Stimulated activated CD4-positive, alpha-beta T cell treated with anti-CD3 and anti-CD28 coated beads, Interleukin-12 subunit alpha, Interleukin-12 subunit beta, amount 100 ng/mL, for 24 hours (primary cell): ENCODE measurements around the gene GPSM1.

Source experiments
- DNase-seq, 2 experiments: peaks; one replicate each; pipeline ENCODE4 v3.0.0-alpha.2; 2020; ENCODE audit warnings: low read depth in 2 of 2

Gene GPSM1, protein sequence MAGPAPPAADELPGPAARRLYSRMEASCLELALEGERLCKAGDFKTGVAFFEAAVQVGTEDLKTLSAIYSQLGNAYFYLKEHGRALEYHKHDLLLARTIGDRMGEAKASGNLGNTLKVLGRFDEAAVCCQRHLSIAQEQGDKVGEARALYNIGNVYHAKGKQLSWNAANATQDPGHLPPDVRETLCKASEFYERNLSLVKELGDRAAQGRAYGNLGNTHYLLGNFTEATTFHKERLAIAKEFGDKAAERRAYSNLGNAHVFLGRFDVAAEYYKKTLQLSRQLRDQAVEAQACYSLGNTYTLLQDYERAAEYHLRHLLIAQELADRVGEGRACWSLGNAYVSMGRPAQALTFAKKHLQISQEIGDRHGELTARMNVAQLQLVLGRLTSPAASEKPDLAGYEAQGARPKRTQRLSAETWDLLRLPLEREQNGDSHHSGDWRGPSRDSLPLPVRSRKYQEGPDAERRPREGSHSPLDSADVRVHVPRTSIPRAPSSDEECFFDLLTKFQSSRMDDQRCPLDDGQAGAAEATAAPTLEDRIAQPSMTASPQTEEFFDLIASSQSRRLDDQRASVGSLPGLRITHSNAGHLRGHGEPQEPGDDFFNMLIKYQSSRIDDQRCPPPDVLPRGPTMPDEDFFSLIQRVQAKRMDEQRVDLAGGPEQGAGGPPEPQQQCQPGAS

GRCh38 chr9:136327304-136327974, at the start of gene GPSM1:
Gene GPSM1, plus strand, starts transcription at chr9:136327539. Its CDS starts 157 bp downstream, at chr9:136327696.
- DNase-seq: peak in 1 of 2 experiments; percentile 28

- no peak for DNase-seq
Observed at GRCh38 chr9:136277746-136278145, 49.6 kb upstream of the GPSM1 start.

- DNase-seq: no peak
Observed at GRCh38 chr9:136278221-136278620, 49.1 kb upstream of the GPSM1 start.

DNA sequence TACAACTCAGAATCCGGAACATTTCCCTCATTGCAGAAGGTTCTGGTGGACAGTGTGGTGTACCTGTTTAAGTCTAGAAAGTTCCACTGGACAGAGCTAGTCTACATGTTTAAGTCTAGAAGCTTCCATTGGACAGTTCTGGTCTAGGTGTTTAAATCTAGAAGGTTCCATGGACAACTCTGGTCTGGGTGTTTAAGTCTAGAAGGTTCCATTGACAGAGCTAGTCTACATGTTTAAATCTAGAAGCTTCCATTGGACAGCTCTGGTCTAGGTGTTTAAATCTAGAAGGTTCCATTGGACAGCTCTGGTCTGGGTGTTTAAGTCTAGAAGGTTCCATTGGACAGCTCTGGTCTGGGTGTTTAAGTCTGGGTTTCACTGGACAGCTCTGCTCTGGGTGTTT, 48.4 kb upstream of the GPSM1 start:
- DNase-seq: no peak

GRCh38 chr9:136279471-136279870, 47.9 kb upstream of the GPSM1 start:
- no peak for DNase-seq

DNA sequence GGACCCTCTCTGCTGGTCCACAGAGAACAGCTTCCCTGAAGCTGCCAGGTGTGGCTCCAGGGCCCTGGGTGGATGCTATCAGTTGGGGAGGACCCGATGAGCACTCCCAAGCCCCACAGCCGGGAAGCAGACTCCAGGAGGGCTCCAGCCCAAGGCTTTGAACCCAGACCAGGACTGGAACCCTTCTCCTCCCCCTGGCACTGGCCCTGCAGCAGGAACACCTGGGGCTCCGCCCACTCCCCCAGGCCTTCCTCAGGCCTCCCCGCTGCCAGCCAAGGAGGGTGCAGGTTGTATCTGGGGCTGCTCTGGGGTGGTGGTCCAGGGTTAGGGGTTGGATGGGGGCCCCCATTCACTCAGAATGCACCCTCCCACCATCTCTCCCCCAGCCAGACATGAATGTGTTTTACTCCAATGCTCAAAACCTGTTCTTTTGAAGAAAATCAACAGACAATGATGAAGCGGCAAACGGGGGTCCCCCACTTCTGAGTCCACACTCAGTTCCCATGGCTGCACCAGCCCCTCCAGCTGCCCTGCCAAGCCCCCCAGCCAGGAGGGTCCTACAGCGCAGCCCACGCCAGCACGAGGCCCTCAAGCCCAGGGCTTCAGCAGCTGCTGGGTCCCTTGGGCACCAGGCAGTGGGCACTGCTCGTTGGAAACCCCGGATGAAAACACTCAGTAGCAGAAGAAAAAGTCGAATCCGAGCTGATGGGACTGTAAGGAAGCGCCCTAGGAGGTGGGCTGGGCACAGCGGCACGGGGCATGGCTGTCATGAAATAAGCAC, 46.6 kb upstream of the GPSM1 start:
- no peak for DNase-seq

- DNase-seq: no peak
Observed at GRCh38 chr9:136281421-136282271, 45.7 kb upstream of the GPSM1 start.

DNA sequence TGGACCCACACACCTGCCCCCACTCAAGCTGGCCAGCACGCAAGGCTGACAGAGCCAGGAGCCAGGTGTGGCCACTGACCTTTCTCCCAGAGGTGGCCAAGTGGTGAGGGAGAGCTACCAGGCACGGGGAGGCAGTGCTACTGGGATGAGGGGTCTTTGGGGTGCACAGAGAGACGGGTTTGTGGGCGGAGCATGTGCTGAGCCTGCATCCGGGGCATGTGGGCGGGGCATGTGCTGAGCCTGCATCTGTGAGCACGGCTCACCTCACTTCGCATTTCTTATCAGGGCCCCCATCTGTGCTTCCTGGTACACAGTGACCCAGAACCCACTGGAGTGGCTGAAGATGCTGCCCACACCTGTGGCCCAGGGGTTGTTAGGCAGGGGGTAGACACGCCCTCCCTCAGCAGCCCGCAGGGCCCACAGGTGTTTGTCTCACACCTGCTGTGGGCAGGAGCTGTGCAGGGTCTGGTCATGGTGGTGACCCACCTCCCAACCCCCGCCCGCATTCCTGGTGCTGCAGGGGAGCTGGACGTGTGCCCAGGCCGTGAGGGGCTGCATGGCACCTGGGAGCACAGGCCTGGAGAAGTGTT, 45.0 kb upstream of the GPSM1 start:
- DNase-seq: no peak

DNA sequence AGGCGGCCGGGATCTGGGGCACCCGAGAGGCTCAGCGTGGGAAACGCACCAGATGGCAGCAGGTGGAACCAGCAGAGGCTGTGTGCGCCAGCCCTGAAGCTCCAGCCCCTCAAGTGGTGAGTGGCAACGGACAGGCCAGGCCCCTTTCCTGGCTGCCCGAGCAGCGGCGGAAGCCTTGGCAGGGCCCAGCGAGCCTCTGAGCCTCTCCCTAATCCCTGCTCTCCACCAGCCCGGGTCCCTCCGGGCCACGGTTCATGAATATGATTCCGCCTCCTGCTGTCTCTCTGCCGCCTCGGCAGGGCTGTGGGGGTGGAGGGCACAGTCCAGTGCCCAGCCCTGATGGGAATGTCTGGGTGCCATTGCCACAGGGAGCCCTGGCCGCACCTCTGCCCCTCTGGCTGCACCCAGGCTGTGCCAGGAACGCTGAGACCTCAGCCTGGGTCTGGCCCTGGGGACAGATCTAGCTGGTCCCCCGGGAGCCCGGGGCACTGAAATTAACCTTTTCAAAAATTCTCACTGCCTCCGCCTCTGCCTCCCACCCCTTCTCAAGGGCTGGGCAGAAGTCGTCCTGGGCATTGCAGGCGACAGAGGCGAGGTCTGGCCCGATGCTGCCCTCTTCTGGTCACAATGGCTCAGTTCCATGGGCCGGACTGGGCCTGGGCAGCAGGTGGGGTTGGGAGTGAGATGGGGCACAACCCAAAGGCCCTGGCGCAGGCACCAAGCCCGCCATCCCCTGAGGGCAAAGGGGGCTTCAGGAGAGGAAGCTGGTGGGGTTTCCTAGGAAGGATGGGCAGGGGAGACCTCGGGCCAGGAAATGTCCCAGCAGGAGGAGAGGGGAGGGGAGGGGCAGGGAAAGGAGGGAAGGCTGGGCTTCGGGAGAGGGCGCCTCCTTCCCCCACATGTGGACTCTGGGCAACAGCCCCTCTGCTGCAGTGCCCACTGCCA, 43.8 kb upstream of the GPSM1 start:
- DNase-seq: peak; percentile 55 to 69

- DNase-seq: no peak
Observed at GRCh38 chr9:136284311-136284710, 43.0 kb upstream of the GPSM1 start.

- no peak for DNase-seq
Observed at GRCh38 chr9:136284951-136285350, 42.4 kb upstream of the GPSM1 start.

DNA sequence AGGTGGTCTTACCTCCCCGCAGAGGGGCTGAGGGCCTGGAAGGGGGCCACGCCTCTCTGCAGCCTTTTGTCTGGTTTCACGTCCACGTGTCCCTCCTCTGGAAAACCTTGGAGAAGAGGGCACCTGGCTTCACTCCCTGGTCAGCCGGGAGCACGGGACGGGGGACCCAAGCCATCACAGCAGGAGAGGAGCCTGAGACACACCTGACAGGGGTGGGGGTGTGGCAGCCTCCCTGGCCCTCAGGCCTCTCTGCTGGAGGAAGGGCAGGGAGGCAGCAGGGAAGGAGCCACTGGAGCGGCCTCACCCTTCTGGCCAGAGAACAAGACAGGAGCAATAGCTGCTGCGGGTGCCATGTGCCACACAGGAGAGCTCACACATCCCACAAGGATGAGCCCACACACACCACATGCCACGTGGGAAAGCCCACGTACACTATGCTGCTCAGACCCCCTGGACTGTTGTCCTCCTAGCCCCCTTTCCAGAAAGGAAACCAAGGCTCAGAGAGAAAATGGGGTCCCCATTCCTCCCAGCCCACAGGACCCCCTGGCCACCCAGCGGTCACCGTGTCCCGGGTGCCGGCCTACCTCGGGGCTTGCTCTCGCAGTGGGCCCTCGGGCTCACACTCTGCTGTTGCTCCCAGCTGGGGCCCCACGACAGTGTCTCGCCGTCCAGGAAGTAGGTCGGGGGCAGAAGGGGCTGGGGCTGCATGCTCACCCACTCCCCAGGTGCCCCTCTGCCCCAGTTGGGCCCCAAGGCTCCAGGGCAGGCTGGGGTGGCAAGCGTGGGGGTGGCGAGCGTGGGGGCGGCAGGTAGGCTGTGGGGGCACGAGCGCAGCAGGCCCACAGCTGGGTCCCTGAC, 41.6 kb upstream of the GPSM1 start:
- DNase-seq: no peak

- no peak for DNase-seq
Observed at GRCh38 chr9:136286359-136286986, 40.9 kb upstream of the GPSM1 start.

DNA sequence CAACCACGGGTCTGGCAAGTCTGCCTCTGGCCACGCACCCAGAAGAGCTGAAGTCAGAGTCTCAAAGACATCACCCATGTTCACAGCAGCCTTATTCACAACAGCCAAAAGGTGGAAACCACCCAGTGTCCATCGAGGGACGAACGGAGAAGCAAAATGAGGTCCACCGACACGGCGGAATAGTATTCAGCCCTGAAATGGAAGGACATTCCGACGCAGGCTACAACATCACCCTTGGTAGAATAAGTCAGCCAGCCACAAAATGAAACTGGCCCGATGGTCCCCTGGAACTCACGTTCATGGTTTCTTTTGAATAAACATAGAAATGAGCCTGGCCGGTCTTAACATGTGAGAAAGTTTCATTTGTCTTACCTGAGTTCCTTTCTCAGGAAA, 40.4 kb upstream of the GPSM1 start:
- DNase-seq: no peak

DNA sequence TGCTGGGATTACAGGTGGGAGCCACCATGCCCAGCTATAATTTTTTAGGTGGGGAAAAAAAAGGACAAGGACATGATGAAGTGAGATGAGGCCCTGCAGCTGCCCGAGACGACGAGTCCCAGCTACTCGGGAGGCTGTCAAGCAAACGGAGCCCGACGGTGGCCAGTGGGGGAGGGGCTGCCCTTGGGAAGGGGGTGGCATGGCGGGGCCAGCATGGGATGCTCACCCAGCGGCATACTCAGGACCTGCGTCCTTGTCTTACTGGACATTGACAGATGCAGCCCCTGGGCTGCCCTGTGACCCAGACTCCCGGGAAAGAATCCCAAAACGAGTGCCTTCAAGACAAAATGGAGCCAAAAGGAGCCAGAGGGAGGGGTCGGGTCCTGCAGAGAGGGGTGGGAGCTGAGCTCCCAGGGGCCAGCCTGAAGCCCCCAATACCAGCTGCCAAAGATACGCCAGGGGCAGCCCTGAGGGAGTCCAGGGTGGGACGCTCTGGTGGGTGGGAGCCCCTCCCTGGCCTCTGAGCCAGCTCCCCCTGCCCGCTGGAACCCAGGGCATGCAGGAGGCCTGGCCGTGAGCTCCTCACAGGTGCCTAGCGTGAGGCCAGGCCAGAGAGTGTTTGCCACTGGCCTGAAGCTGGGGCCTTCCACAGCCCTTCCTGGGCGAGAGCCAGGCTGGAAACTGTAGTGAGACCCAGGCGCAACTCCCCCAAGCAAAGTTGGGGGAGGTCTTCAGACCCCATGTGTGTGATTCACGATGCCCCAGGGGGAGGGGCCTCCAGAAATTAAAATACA, 39.2 kb upstream of the GPSM1 start:
- no peak for DNase-seq

GRCh38 chr9:136289651-136290507, 37.5 kb upstream of the GPSM1 start:
- no peak for DNase-seq
